Gastrocnemius medialis (tissue), 4 donors: Measurements from ENCODE around the gene LDHB. TPM values are rescaled to one million over a fixed set of nuclear protein-coding genes. Genes with fewer than 3 reads are reported as not detected.
"Not testable (repeated sequence)": the region's sequence is repeated elsewhere in the genome, so short reads cannot be mapped to it uniquely, and the experiment has no call there.

Source experiments
- ATAC-seq, 2 donors: fragments of 150-250 bp; one replicate each; pipeline ENCODE4 v1.9.1; 2016
- DNase-seq, 2 donors: peaks; one replicate each; pipeline ENCODE4 v3.0.0-alpha.2; 2019
- H3K27ac ChIP-seq, 4 donors: fragments of 200-600 bp; sonication (generic); 1 replicate in 1 of 4; 2 replicates in 3 of 4; pipeline ENCODE4 v1.5.1; 2016 to 2018; ENCODE audit warnings: mild to moderate bottlenecking in 2 of 4, moderate library complexity in 1 of 4
- H3K27me3 ChIP-seq, 3 donors: fragments of 200-600 bp; sonication (generic) in 2 of 3; 1 replicate in 1 of 3; 2 replicates in 2 of 3; pipeline versions ENCODE4 v1.5.1 to v1.6.0; 2016 to 2019; ENCODE audit warnings: mild to moderate bottlenecking in 1 of 3, moderate library complexity in 1 of 3
- H3K36me3 ChIP-seq, 2 donors: fragments of 200-600 bp; sonication (generic) in 1 of 2; one replicate each; pipeline ENCODE4 v1.5.1; 2017 to 2018
- H3K4me1 ChIP-seq, 2 donors: fragments of 200-600 bp; sonication (generic) in 1 of 2; one replicate each; pipeline ENCODE4 v1.5.1; 2016 to 2017; ENCODE audit warnings: mild to moderate bottlenecking in 2 of 2
- H3K4me3 ChIP-seq, 4 donors: fragments of 200-600 bp; sonication (generic) in 3 of 4; 1 replicate in 1 of 4; 2 replicates in 3 of 4; pipeline ENCODE4 v1.5.1; 2016 to 2019; ENCODE audit warnings: mild to moderate bottlenecking in 2 of 4
- H3K9me3 ChIP-seq, 3 donors: fragments of 200-600 bp; sonication (generic) in 2 of 3; 1 replicate in 1 of 3; 2 replicates in 2 of 3; pipeline ENCODE4 v1.5.1; 2016 to 2019
- POLR2A ChIP-seq, 2 donors: fragments of 450-650 bp; IDR thresholded peaks; one replicate each; pipeline ENCODE4 v1.6.1; 2017; ENCODE audit warnings: antibody characterized with exemption in 2 of 2, mild to moderate bottlenecking in 2 of 2, moderate library complexity in 2 of 2
- in situ Hi-C, 4 donors: fragments of 200-750 bp; cut with MboI; loops; one replicate each; pipeline versions ENCODE4 v1.15.0 to v1.8.0; 2017; ENCODE audit warnings: low sequenced_read_pairs in 4 of 4
- intact Hi-C: fragments of 100-400 bp; cut with DNase I; formaldehyde crosslinking; loops from one replicate; pipeline ENCODE4 v1.15.1; 2023; ENCODE audit warnings: low total_unique reads
- total RNA-seq, 4 donors: library from RNA; depleted of rRNA; stranded (reverse); fragments of >200 nt; gene quantifications; one replicate each; pipeline versions ENCODE4 v1.1.0 to v1.2.3, GENCODE V29; 2016
- TF ChIP-seq, protein P1 (sequence below), 5 experiments: fragments of 450-650 bp in 3 of 5; fragments of 200-600 bp in 2 of 5; sonication (generic) in 2 of 5; IDR thresholded peaks in 4 of 5; conservative IDR thresholded peaks in 1 of 5; 1 replicate in 4 of 5; 2 replicates in 1 of 5; pipeline ENCODE4 v1.5.1; 2016 to 2019; ENCODE audit warnings: antibody characterized with exemption in 5 of 5, mild to moderate bottlenecking in 3 of 5, moderate library complexity in 3 of 5

Gene LDHB
- total RNA-seq, 4 donors from 2014 or later = 76.4 to 229 (median 125) TPM

DNA sequence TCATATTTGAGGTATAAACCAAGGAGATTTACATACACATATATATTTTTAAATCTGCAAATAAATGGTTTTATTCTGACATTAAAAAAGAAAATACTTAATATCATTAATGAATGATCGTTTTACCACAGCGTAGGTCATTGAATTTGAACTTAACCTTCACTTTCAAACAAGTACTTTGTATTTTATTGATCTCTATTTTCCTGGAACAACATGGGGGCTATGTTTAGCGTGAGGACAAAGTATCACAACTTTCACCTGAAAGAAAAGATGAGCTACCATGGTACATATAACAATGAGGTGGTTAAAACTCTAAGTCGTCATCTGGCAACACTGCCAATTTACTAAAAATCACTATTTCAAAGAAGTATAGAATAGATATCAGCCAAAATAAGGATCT lies 59.0 kb downstream of the LDHB start:
- no peaks in the 10 kb centered on the region for H3K36me3 ChIP-seq
- in situ Hi-C loops (no loop called here), intact Hi-C loops (no loop called here)
- H3K9me3 ChIP-seq = no peaks in the 10 kb centered on the region
- no peak overlapping the region for H3K4me3 ChIP-seq
- H3K4me1 ChIP-seq = no peaks in the 10 kb centered on the region
- no peaks in the 10 kb centered on the region for H3K27me3 ChIP-seq
- TF ChIP-seq, protein P1, sequence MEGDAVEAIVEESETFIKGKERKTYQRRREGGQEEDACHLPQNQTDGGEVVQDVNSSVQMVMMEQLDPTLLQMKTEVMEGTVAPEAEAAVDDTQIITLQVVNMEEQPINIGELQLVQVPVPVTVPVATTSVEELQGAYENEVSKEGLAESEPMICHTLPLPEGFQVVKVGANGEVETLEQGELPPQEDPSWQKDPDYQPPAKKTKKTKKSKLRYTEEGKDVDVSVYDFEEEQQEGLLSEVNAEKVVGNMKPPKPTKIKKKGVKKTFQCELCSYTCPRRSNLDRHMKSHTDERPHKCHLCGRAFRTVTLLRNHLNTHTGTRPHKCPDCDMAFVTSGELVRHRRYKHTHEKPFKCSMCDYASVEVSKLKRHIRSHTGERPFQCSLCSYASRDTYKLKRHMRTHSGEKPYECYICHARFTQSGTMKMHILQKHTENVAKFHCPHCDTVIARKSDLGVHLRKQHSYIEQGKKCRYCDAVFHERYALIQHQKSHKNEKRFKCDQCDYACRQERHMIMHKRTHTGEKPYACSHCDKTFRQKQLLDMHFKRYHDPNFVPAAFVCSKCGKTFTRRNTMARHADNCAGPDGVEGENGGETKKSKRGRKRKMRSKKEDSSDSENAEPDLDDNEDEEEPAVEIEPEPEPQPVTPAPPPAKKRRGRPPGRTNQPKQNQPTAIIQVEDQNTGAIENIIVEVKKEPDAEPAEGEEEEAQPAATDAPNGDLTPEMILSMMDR (IDR thresholded peaks at IDR 0.05 in 4 of 5, conservative IDR thresholded peaks at IDR 0.05 in 1 of 5) = no peak
- no peak for TF ChIP-seq POLR2A (IDR thresholded peaks at IDR 0.05)
- no peak overlapping the region for H3K27ac ChIP-seq
- DNase-seq = no peak
- ATAC-seq = no peak

DNA sequence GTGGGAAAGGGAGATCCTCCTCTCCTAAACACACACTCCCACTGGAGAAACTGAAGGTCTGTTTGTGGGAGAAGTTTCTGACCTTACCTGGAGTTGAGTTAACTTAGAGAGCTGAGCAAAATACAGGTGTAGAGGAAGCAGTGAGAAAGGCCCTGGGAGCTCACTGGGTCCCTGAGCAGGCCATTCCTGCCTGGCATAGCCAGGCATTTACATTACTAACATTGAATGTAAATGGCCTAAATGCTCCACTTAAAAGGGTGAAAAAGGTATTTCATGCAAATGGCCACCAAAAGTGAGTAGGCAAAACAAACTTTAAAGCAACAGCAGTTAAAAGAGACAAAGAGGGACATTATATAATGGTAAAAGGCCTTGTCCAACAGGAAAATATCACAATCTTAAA lies 62.3 kb downstream of the LDHB start:
- DNase-seq, H3K4me3 ChIP-seq, in situ Hi-C loops, H3K9me3 ChIP-seq, H3K36me3 ChIP-seq, ATAC-seq, H3K27ac ChIP-seq, H3K27me3 ChIP-seq, H3K4me1 ChIP-seq, intact Hi-C loops: not testable (repeated sequence)

DNA sequence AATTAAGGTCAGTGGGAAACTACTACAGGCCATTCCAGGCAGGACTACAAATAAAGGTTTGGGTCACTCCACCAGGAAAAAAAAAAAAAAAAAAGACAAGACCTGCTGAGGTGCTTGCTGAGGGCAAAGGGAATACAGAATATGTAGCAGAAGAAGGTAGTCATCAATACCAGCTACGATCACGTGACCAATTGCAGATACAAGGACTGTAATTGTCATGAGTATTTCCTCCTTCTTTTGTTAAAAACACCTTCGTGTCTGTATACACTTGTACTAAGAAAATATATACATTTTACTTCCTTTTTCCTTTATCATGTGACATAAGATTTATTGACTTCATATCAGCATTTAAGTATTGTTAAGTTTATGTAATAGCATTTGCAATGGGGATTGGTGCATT lies 72.2 kb downstream of the LDHB start:
- Histone ChIP-seq H3K27ac (no peak overlapping the region), H3K36me3 (no peaks in the 10 kb centered on the region), H3K4me1 (no peaks in the 10 kb centered on the region), H3K4me3 (no peak overlapping the region), H3K9me3 (no peaks in the 10 kb centered on the region), H3K27me3 (no peaks in the 10 kb centered on the region)
- ATAC-seq (no peak), DNase-seq (no peak)
- in situ Hi-C loops (no loop called here), intact Hi-C loops (no loop called here)
- TF ChIP-seq, protein P1 (IDR thresholded peaks at IDR 0.05 in 4 of 5, conservative IDR thresholded peaks at IDR 0.05 in 1 of 5) = no peak
- TF ChIP-seq POLR2A (IDR thresholded peaks at IDR 0.05) = no peak

Other genes with a start within 250 kb of the LDHB start
- 10 to 100 TPM; 19.7 to 23.3 (median 22.1) TPM for gene PYROXD1, start 220.2 kb downstream of the LDHB start, total RNA-seq
- gene RECQL, start 156.2 kb downstream of the LDHB start, total RNA-seq = 10 to 100 TPM; 14.0 to 32.5 (median 22.3) TPM
- gene GOLT1B, start 156.1 kb downstream of the LDHB start, total RNA-seq = 10 to 100 TPM; 14.7 to 34.3 (median 27.0) TPM
- gene SPX, start 131.5 kb downstream of the LDHB start, total RNA-seq = 1 to 10 TPM in 2 of 4 donors, under 1 TPM in 1, not detected in 1; 0.73 to 3.1 (median 2.4) TPM
- under 1 TPM in 1 of 4 donors, not detected in 3; 0.11 TPM for gene GYS2, start 53.0 kb downstream of the LDHB start, total RNA-seq
- 10 to 100 TPM in 3 of 4 donors, 1 to 10 TPM in 1; 5.4 to 47.1 (median 12.6) TPM for gene KCNJ8, start 116.9 kb upstream of the LDHB start, total RNA-seq